Epithelial cell of proximal tubule (primary cell): ENCODE data around the gene IQCE. TPM values are rescaled to one million over a fixed set of nuclear protein-coding genes. Genes with fewer than 3 reads are reported as not detected.

Experiments
- DNase-seq: peaks from one replicate; pipeline ENCODE4 v3.0.0-alpha.2; 2011; ENCODE audit warnings: low read depth
- H3K4me3 ChIP-seq: 2 replicates; pipeline ENCODE4 v1.5.1; 2011; ENCODE audit warnings: low read depth, mild to moderate bottlenecking, low read length
- CTCF ChIP-seq: conservative IDR thresholded peaks from 2 replicates; pipeline ENCODE4 v1.5.1; 2012; ENCODE audit warnings: low read depth, mild to moderate bottlenecking, low read length
- total RNA-seq: library from RNA; depleted of rRNA; stranded (reverse); fragments of >200 nt; gene quantifications from 2 replicates; pipeline ENCODE4 v1.2.3, GENCODE V29; 2015

Gene IQCE
- total RNA-seq, 1 donor from 2014 or later, result 25.0 TPM

DNA sequence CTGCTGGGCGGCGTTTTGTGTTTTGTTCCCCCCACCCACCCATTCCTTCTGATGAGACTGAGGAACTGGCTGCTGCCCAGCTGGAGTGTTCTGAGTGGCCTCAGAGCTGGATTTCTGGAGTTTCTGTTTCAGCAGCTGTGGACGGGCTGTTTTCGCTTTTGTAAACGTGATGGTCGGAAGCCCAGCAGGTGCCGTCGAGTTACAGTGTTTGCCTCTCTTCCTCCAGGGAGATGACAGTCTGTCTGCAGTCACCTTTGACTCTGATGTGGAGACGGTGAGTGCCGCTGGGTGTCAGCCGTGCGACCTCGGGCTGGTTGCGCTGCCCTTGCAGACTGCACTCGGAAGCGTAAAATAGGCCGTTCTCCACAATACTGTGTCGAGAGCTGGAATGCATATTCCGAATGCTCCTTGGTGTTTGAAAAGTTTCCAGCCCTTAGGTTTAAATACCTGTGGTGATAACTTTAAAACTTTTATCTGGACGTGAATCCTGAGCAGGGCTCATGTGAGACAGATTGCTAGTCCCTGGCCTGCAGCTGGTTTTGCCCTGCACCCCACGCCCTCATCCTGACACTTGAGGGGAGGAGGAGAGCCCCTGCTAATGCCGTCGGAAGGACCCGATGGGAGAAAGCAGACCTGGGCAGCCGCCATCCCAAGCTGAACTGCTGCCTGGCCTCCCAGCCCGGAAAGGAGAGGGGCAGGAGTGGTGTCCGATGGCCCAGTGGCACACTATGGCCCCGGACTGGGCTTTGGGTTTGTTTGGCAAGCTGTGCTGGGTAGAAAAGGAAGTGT is 8.3 kb downstream of the IQCE start:
- no peak for TF ChIP-seq CTCF
- H3K4me3 ChIP-seq, result no peak overlapping the region
- no peak for DNase-seq

GRCh38 chr7:2567679-2568278 is 9.0 kb downstream of the IQCE start:
- no peak overlapping the region for H3K4me3 ChIP-seq
- DNase-seq, result no peak
- TF ChIP-seq CTCF, result no peak

GRCh38 chr7:2568521-2569223 is 9.9 kb downstream of the IQCE start:
- no peak overlapping the region for H3K4me3 ChIP-seq
- no peak for DNase-seq
- TF ChIP-seq CTCF, result no peak

GRCh38 chr7:2569421-2569820 is 10.6 kb downstream of the IQCE start:
- no peak for DNase-seq
- TF ChIP-seq CTCF, result no peak
- H3K4me3 ChIP-seq, result no peak overlapping the region

- no peak overlapping the region for H3K4me3 ChIP-seq
- no peak for DNase-seq
- TF ChIP-seq CTCF, result no peak
Observed at GRCh38 chr7:2570021-2570420, 11.2 kb downstream of the IQCE start.

DNA sequence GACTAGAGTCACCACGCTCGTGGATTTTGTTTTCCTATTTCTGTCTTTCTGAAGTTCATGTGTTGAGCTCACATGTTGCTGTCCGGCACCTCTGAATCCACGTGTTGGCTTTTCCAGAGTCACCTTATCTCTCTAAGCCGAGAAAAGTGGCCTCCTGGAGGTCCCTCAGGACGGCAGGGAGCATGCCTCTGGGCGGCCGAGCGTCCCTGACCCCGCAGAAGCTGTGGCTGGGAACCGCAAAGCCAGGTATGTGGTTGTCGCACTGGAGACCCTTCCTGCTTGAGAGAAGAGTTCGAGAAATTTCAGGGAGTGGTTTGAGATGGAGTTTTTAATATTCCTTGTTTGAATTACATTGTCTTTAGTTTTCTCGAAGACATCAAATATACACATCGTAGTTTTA is 12.6 kb downstream of the IQCE start:
- no peak for TF ChIP-seq CTCF
- no peak for DNase-seq
- H3K4me3 ChIP-seq, result no peak overlapping the region
